RWPE2 (cell line): ENCODE results near the gene F8.

Experiments used
- ATAC-seq: fragments of 200-7000 bp; cut with Tn5 transposase; 3 replicates; pipeline ENCODE4 v1.9.1; 2021; ENCODE audit warnings: low read depth
- DNase-seq: peaks from one replicate; pipeline ENCODE4 v3.0.0-alpha.2; 2020; ENCODE audit warnings: low spot score
- H3K27ac ChIP-seq: fragments of 450-650 bp; 2 replicates; pipeline ENCODE4 v1.5.1; 2017; ENCODE audit warnings: mild to moderate bottlenecking; ENCODE audit not compliant: poor library complexity, severe bottlenecking
- H3K27me3 ChIP-seq: fragments of 250-450 bp; sonication (Bioruptor Pico); 2 replicates; pipeline ENCODE4 v1.5.1; 2021; ENCODE audit warnings: mild to moderate bottlenecking, moderate library complexity; ENCODE audit not compliant: insufficient read depth, poor library complexity, severe bottlenecking
- H3K36me3 ChIP-seq: fragments of 250-450 bp; sonication (Bioruptor Pico); 2 replicates; pipeline ENCODE4 v1.5.1; 2020; ENCODE audit warnings: low read depth, mild to moderate bottlenecking, moderate library complexity
- H3K4me1 ChIP-seq: fragments of 250-450 bp; sonication (Bioruptor Pico); 2 replicates; pipeline ENCODE4 v1.5.1; 2021; ENCODE audit warnings: mild to moderate bottlenecking, moderate library complexity; ENCODE audit not compliant: insufficient read depth, poor library complexity, severe bottlenecking
- H3K4me3 ChIP-seq: fragments of 250-450 bp; sonication (Bioruptor Pico); 2 replicates; pipeline ENCODE4 v1.5.1; 2021; ENCODE audit warnings: mild to moderate bottlenecking, moderate library complexity; ENCODE audit not compliant: severe bottlenecking
- H3K9me3 ChIP-seq: fragments of 250-450 bp; sonication (Bioruptor Pico); 2 replicates; pipeline ENCODE4 v1.5.1; 2021; ENCODE audit warnings: mild to moderate bottlenecking, moderate library complexity; ENCODE audit not compliant: severe bottlenecking
- CTCF ChIP-seq: fragments of 450-650 bp; IDR thresholded peaks from one replicate; pipeline ENCODE4 v1.5.1; 2017; ENCODE audit warnings: mild to moderate bottlenecking, moderate library complexity; ENCODE audit not compliant: poor library complexity, severe bottlenecking

The F8 gene

GRCh38 chrX:154836163-154836562, 186.4 kb downstream of the F8 start:
- DNase-seq (no peak), ATAC-seq (no peak)
- no peaks in the 10 kb centered on the region for H3K4me1 ChIP-seq
- H3K27ac ChIP-seq, result no peak overlapping the region
- H3K4me3 ChIP-seq, result no peak overlapping the region
- no peaks in the 10 kb centered on the region for H3K9me3 ChIP-seq
- no peaks in the 10 kb centered on the region for H3K36me3 ChIP-seq
- no peaks in the 10 kb centered on the region for H3K27me3 ChIP-seq
- no peak for TF ChIP-seq CTCF

- Histone ChIP-seq H3K4me1 (no peaks in the 10 kb centered on the region), H3K27me3 (no peaks in the 10 kb centered on the region), H3K9me3 (no peaks in the 10 kb centered on the region), H3K36me3 (no peaks in the 10 kb centered on the region), H3K27ac (no peak within 1 kb of the TSS), H3K4me3 (no peak within 1 kb of the TSS)
- TF ChIP-seq CTCF, result no peak
- no peak for ATAC-seq
- no peak for DNase-seq
Observed at GRCh38 chrX:154834562-154834961, 188.0 kb downstream of the F8 start, which contains the start of gene SMIM9. SMIM9 (minus strand) TSS chrX:154834662; CDS start chrX:154830856, 3,806 bp downstream.

GRCh38 chrX:154833746-154834274, 188.7 kb downstream of the F8 start:
- no peak for TF ChIP-seq CTCF
- Histone ChIP-seq H3K36me3 (no peaks in the 10 kb centered on the region), H3K4me1 (no peaks in the 10 kb centered on the region), H3K27me3 (no peaks in the 10 kb centered on the region), H3K27ac (no peak overlapping the region), H3K4me3 (no peak overlapping the region), H3K9me3 (no peaks in the 10 kb centered on the region)
- DNase-seq (no peak), ATAC-seq (no peak)

- no peak for TF ChIP-seq CTCF
- ATAC-seq, result no peak
- Histone ChIP-seq H3K4me3 (no peak overlapping the region), H3K27ac (no peak overlapping the region), H3K4me1 (no peaks in the 10 kb centered on the region), H3K36me3 (no peaks in the 10 kb centered on the region), H3K27me3 (no peaks in the 10 kb centered on the region), H3K9me3 (no peaks in the 10 kb centered on the region)
- no peak for DNase-seq
Observed at GRCh38 chrX:154829926-154830442, 192.5 kb downstream of the F8 start.

GRCh38 chrX:154829134-154829533, 193.4 kb downstream of the F8 start:
- H3K27me3 ChIP-seq, result no peaks in the 10 kb centered on the region
- no peaks in the 10 kb centered on the region for H3K4me1 ChIP-seq
- no peaks in the 10 kb centered on the region for H3K9me3 ChIP-seq
- H3K27ac ChIP-seq, result no peak overlapping the region
- no peaks in the 10 kb centered on the region for H3K36me3 ChIP-seq
- DNase-seq, result no peak
- no peak for TF ChIP-seq CTCF
- ATAC-seq, result no peak
- H3K4me3 ChIP-seq, result no peak overlapping the region
